Rectal smooth muscle tissue (tissue), 1 donor: ENCODE measurements around the gene LZTFL1.

Source experiments
- H3K27ac ChIP-seq: one replicate; pipeline ENCODE4 v1.7.0; 2013; ENCODE audit warnings: low read depth, low read length, inconsistent platforms
- H3K27me3 ChIP-seq: one replicate; pipeline ENCODE4 v1.7.0; 2013; ENCODE audit warnings: low read length; ENCODE audit not compliant: control insufficient read depth, insufficient read depth
- H3K36me3 ChIP-seq: one replicate; pipeline ENCODE4 v1.7.0; 2013; ENCODE audit warnings: low read length; ENCODE audit not compliant: control insufficient read depth, insufficient read depth
- H3K4me1 ChIP-seq: one replicate; pipeline ENCODE4 v1.7.0; 2013; ENCODE audit warnings: low read length; ENCODE audit not compliant: control insufficient read depth, insufficient read depth
- H3K4me3 ChIP-seq: one replicate; pipeline ENCODE4 v1.7.0; 2013; ENCODE audit warnings: low read length
- H3K9ac ChIP-seq: one replicate; pipeline ENCODE4 v1.7.0; 2013; ENCODE audit warnings: low read length

The LZTFL1 gene

GRCh38 chr3:45776301-45776595, 65.7 kb downstream of the LZTFL1 start:
- H3K27me3 ChIP-seq: no peaks in the 10 kb centered on the region
- no peaks in the 10 kb centered on the region for H3K36me3 ChIP-seq
- no peaks in the 10 kb centered on the region for H3K4me1 ChIP-seq
- no peak overlapping the region for H3K4me3 ChIP-seq
- H3K9ac ChIP-seq: no peak overlapping the region
- no peak overlapping the region for H3K27ac ChIP-seq

GRCh38 chr3:45775571-45776300, 66.2 kb downstream of the LZTFL1 start:
- Histone ChIP-seq H3K4me1 (no peaks in the 10 kb centered on the region), H3K27ac (no peak overlapping the region), H3K36me3 (no peaks in the 10 kb centered on the region)

DNA sequence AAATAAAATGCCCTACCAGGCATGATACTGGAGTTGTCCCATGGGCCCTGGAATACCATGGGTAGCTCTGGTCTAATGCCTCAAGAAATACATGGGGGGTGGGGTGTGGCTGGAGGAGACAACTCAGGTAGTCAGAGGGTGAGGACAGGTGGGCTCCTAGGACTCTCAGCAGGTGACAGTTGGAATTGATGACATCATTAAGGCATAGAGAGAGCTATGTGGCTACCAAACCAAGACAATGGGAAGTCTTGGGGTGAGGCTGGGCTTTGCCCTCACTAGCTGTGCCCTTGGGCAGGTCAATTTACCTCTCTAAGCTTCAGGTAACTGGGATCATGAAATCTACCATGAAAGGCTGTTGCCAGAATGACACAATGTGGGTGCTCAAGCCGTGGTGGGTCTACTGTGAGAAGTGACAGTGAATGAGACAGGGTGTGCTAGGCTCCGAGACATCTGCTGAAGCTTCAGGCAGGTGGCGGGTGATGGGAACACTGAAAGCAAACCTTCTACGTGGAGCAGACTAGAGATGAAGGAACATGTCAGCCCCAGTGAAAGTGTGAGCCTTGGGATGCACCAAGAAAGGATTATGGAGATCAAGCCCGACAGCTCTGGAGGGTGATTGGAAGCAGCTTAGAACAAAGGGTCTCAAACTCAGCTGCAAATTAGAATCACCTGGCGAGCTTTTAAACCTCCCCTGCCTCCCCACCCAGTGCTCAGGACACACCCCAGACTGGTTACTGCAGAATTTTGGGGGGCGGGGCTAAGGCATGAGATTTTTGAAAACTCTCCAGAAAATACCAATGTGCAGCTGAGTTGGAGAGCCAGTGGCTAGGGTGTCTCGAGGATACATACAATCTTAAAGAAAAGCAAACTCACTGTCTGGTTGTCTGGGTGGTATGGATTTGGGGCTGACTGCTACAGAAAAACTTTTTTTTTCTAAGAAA, 67.1 kb downstream of the LZTFL1 start:
- no peaks in the 10 kb centered on the region for H3K4me1 ChIP-seq
- no peak overlapping the region for H3K27ac ChIP-seq

More at GRCh38 chr3:45775571-45776300, 66.2 kb downstream of the LZTFL1 start:
- no peak overlapping the region for H3K4me3 ChIP-seq
- no peak overlapping the region for H3K9ac ChIP-seq
- H3K27me3 ChIP-seq: no peaks in the 10 kb centered on the region

DNA sequence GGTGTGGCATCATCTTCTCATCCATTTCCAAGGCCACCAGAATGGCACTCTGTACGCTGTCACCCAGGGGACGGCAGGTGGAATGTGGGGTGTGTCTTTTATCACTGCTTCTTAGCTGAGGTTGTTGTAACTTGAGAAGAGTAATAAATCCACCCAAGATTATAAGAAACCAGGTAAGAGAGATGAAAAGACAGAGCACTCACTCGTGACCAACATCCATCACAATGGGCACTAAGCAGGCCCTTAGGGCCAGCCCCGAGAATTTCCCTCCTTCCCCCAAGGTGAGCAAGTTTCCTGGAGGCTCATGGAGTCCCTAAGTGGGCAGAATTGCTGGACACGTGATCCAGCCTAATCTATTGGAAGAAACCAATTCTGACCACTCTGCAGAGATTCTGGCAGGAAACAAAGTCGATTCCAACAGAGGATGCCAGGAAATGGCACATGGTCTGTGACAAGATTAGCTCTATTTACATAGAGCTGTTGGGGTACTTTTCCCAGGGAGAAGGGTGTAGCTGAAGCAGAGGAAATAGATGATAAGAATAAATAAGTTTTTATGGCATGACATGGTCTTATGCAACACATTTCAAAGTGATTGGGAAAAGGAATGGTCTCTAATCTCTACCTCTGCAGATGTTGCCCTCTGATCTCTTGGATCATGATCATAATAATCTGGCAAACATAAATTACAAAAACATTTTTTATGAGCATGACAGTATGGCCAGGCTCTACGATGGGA, 68.0 kb downstream of the LZTFL1 start:
- no peak overlapping the region for H3K27ac ChIP-seq
- no peaks in the 10 kb centered on the region for H3K36me3 ChIP-seq
- no peak overlapping the region for H3K4me3 ChIP-seq
- no peaks in the 10 kb centered on the region for H3K4me1 ChIP-seq
- H3K9ac ChIP-seq: no peak overlapping the region
- no peaks in the 10 kb centered on the region for H3K27me3 ChIP-seq

More for the DNA sequence above, 67.1 kb downstream of the LZTFL1 start:
- no peaks in the 10 kb centered on the region for H3K27me3 ChIP-seq
- no peak overlapping the region for H3K9ac ChIP-seq
- H3K36me3 ChIP-seq: no peaks in the 10 kb centered on the region
- H3K4me3 ChIP-seq: no peak overlapping the region
